Activated T-helper 2 cell treated with anti-CD3 and anti-CD28 coated beads, Interferon-gamma antibody, Interleukin-2, Interleukin-4, amounts not matched to agents 10 μg/mL and 5 μg/mL and 100 μg/mL, durations not matched to agents 14 hours and 24 hours and 36 hours (primary cell): ENCODE measurements around the gene MED12. TPM values are rescaled to one million over a fixed set of nuclear protein-coding genes. Genes with fewer than 3 reads are reported as not detected.
A peak's percentile ranks its signal among the peaks of the same experiment; 100 is the strongest.

ENCODE experiments used
- DNase-seq: peaks from one replicate; pipeline ENCODE4 v3.0.0; 2021; ENCODE audit warnings: low spot score
- H3K27ac Mint-ChIP-seq: one replicate; pipeline ENCODE4 v1.8.0; 2021; ENCODE audit warnings: mixed read lengths
- H3K27me3 Mint-ChIP-seq: one replicate; pipeline ENCODE4 v1.8.0; 2021; ENCODE audit warnings: low read depth, mixed read lengths
- H3K36me3 Mint-ChIP-seq: one replicate; pipeline ENCODE4 v1.8.0; 2021; ENCODE audit warnings: low read depth, mixed read lengths
- H3K4me1 Mint-ChIP-seq: one replicate; pipeline ENCODE4 v1.8.0; 2021; ENCODE audit warnings: low read depth, mixed read lengths
- H3K4me3 Mint-ChIP-seq: one replicate; pipeline ENCODE4 v1.8.0; 2021; ENCODE audit warnings: low read depth, mild to moderate bottlenecking, moderate library complexity, mixed read lengths
- H3K9me3 Mint-ChIP-seq: one replicate; pipeline ENCODE4 v1.8.0; 2021; ENCODE audit warnings: mixed read lengths
- intact Hi-C: fragments of 100-400 bp; cut with micrococcal nuclease; formaldehyde crosslinking; loops from one replicate; pipeline ENCODE4 v1.15.1; 2023
- total RNA-seq: library from RNA; stranded (reverse); gene quantifications from 2 replicates; pipeline ENCODE4 v1.2.3, GENCODE V29; 2022

MED12 gene
- 71.1 and 71.3 TPM in 2 replicates for total RNA-seq

DNA sequence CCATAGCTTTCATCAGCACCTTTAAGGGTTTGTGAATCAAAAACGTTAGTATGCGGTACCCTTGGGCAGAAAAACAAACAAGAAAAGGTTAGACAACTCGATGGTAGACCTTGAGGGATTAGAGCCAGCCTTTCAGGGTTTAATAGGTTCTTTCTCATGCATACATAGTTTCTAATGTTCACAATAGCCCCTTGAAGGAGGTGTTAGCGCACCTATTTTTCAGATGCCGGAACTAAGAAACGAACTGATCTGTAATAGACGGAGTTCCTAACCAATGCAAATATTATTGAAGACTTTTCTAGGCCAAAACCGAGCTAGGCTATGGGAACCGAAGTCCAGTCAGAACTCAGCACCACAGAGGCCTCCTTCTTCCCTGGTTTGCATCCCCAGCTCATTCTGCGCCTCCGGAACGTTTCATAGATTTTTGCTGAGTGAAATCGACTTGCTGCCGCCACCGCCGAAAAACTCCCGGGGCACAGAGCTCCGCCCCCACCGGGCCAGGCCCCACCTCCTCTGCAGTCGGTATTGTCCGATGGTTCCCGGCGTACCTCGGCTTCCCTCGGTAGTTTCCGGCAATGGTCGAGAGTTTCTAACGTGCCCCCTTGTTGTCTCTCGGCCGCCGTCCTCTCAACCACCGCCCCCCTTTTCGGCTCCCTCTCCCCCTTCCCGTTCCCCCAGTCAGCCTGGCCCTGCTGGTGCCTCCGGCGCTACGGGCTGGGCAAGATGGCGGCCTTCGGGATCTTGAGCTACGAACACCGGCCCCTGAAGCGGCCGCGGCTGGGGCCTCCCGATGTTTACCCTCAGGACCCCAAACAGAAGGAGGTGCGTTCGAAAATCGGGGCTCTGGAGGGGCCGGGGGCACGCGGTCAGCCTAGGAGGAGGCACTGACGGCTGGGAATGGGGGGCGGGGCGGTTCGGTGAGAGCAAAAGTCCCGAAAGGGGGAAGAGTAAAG, at the start of gene MED12:
TSS of gene MED12 (plus strand) at position 565 of the 953 bp plus-strand sequence. CDS start at position 724, 159 bp downstream.
- Mint-ChIP-seq H3K9me3 (no peaks in the 10 kb centered on the region), H3K4me3 (peak within 1 kb of the TSS; percentile 80), H3K36me3 (peaks cover 27% of the 10 kb centered on the region), H3K27me3 (no peaks in the 10 kb centered on the region), H3K27ac (peak within 1 kb of the TSS; percentile 83), H3K4me1 (peaks cover 16% of the 10 kb centered on the region)
- intact Hi-C loops: loop anchor here (2.0 to 10.0 kb wide), 2 partner anchors 16 to 246 kb away; partner anchors contain the start of gene TAF1
- DNase-seq: peak; percentile 74

DNA sequence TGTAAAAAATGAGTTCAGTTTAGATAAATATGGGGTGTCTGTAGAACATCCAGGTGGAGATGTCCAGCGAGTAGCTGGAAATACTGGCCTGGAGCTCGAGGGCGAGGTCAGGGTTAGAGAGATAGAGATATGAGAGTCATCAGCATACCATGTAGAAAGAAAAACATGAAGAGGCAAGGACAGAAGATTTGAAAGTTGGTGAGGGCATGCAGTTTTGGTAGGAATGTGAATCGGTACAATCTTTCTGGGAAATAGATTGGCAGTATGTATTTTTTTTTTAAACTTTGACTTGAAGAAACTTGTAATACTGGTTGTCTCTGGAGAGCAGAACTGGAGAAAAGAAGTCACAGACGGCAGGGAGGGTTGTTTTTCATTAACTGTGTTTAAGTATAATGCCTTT, 47.9 kb upstream of the MED12 start:
- H3K27me3 Mint-ChIP-seq: peaks cover 25% of the 10 kb centered on the region
- H3K9me3 Mint-ChIP-seq: no peaks in the 10 kb centered on the region
- no peak overlapping the region for H3K27ac Mint-ChIP-seq
- H3K4me3 Mint-ChIP-seq: no peak overlapping the region
- no peak for DNase-seq
- H3K4me1 Mint-ChIP-seq: peaks cover 9% of the 10 kb centered on the region
- intact Hi-C loops: no loop called here
- peaks cover 9% of the 10 kb centered on the region for H3K36me3 Mint-ChIP-seq

DNA sequence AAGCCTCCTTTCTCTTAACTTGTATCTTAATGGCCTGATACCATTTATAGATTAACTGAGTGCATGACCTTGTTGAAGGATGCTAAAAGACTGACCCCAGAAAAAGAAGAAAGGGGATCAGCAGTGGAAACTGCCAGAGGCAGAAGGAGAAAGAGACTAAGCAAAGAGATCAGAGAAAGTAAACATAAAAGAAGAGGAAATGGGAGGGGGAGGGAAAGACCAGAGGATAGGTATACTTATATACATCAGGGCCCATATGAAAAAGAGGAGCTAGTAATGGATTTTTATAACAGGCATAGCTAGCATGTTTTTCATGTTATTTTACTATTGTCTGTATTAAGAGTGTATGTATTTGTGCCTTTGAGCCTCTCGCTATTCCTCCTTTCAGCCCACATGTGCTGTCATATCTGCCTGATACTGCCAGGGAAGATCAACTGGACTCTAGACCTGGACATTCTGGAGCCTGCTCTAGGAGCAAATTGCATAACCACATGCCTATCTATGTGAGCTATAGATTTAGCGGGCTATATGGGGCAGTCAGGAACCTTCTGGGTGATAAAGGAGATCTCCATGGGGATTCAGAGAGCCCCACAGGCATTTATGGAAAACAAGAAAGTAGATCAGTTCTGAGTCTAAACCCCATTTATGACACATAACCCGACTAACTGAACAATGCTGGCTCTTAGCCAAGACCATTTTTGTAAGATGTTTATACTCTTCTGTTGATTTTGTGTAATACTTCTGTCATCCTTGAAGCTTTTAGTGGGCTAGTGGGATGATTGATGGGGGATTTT, 36.9 kb upstream of the MED12 start:
- Mint-ChIP-seq H3K4me3 (no peak overlapping the region), H3K4me1 (peaks cover 2% of the 10 kb centered on the region), H3K27ac (no peak overlapping the region), H3K27me3 (peaks cover 4% of the 10 kb centered on the region), H3K36me3 (no peaks in the 10 kb centered on the region), H3K9me3 (no peaks in the 10 kb centered on the region)
- no peak for DNase-seq
- intact Hi-C loops: no loop called here

DNA sequence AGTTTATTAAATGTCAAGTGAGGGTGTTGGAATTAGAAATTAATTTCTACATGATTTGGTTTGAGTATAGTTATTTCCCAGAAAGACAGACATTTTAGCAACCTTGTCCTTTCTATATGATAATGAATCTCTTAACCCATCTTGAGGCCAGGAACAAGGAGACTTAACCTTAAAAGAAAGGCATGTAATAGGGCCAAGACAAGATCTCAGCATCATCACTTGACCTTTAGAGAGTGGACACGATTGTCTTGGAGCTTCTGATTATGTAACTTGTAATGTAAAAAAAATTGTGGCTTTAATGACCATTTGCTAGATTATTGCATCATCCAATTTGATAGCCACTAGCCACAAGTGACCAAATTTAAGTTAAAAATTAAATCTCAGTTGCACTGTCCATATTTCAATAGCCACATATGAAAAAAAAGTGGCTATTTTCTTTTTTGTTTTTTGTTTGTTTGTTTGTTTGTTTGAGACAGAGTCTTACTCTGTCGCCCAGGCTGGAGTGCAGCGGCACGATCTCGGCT, 36.2 kb upstream of the MED12 start:
- Mint-ChIP-seq H3K9me3 (no peaks in the 10 kb centered on the region), H3K27ac (no peak overlapping the region), H3K36me3 (no peaks in the 10 kb centered on the region), H3K27me3 (peaks cover 4% of the 10 kb centered on the region), H3K4me1 (peaks cover 2% of the 10 kb centered on the region), H3K4me3 (no peak overlapping the region)
- intact Hi-C loops: no loop called here
- DNase-seq: no peak

DNA sequence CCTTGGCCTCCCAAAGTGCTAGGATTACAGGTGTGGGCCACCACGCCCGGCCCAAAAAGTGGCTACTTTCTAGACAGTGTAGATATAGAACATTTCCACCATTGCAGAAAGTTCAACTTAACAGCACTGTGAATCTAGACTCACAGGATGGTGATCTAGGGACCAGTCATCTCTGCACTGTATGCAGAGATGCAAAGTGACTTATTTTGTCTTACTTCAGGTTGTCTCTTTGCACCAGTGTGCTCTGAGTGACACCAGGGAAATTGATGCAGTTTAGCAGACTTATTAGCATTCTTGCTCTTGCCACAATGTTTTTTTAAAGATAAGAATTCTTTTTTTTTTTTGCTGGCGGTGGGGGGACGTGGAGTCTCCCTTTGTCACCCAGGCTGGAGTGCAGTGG, 35.6 kb upstream of the MED12 start:
- no peaks in the 10 kb centered on the region for H3K9me3 Mint-ChIP-seq
- intact Hi-C loops: no loop called here
- H3K4me3 Mint-ChIP-seq: no peak overlapping the region
- H3K27ac Mint-ChIP-seq: no peak overlapping the region
- no peaks in the 10 kb centered on the region for H3K36me3 Mint-ChIP-seq
- H3K4me1 Mint-ChIP-seq: peaks cover 2% of the 10 kb centered on the region
- peaks cover 4% of the 10 kb centered on the region for H3K27me3 Mint-ChIP-seq
- no peak for DNase-seq

DNA sequence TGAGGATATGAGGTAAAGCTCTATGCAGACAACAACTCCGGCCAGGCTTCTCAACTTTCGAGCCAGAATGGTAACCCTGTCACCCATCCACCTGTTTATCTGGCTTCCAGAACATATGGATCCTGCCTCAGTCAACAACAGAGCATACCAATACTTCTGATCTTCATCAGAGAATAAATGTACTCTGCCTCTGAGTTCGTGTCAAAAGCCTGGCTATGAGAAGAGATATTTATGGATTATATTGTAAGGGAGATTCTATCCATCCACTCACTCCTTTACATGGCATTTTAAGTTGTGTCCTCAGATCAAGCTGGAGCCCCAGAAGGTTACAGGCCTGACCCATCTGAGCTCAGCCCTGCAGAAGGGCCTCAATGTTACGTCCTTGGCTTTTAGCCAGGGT, 32.5 kb upstream of the MED12 start:
- no peak overlapping the region for H3K4me3 Mint-ChIP-seq
- peaks cover 2% of the 10 kb centered on the region for H3K4me1 Mint-ChIP-seq
- H3K27me3 Mint-ChIP-seq: no peaks in the 10 kb centered on the region
- no peaks in the 10 kb centered on the region for H3K36me3 Mint-ChIP-seq
- intact Hi-C loops: no loop called here
- no peak overlapping the region for H3K27ac Mint-ChIP-seq
- no peaks in the 10 kb centered on the region for H3K9me3 Mint-ChIP-seq
- no peak for DNase-seq

DNA sequence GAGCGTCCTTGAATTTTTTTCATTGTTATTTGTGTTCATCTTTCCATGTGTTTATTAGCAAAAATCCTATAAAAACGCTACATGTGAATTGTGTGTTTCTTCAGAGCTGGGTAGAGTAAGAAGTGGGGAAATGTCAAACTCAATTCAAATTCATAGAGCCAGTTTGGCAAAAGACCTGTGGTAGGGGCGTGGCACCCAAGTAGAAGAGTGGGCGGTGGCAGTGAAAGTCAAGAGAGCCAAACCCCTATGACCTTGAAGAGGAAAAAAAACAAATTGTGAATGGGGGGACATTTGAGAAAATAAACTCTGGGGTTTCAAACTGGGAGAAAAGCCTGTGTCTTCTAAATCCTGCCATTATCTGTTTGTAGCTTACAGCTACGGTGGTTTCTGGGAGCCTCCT, 27.1 kb upstream of the MED12 start:
- H3K36me3 Mint-ChIP-seq: no peaks in the 10 kb centered on the region
- H3K27ac Mint-ChIP-seq: no peak overlapping the region
- peaks cover 6% of the 10 kb centered on the region for H3K4me1 Mint-ChIP-seq
- H3K4me3 Mint-ChIP-seq: no peak overlapping the region
- no peak for DNase-seq
- H3K27me3 Mint-ChIP-seq: no peaks in the 10 kb centered on the region
- intact Hi-C loops: no loop called here
- no peaks in the 10 kb centered on the region for H3K9me3 Mint-ChIP-seq

DNA sequence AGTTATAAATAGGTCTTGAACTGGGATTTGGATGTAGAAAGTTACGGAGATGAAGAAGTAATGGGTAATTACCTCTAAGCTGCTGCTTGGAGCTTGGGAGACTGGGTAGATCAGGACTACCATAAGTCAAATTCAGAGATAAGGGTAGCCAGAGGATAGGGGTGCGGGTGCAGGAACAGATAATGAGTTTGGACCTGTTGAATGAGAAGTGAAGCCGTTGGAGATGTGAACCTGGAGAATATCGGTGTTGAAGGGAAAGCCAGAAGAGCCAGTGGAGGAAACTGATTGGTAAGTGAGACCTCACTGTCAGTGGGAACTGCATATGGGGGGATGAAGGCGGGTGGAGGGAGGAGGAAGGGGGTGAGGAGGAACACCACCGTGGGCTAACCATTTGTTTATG, 23.4 kb upstream of the MED12 start:
- no peak for DNase-seq
- Mint-ChIP-seq H3K4me3 (peak overlapping the region; percentile 94), H3K27me3 (no peaks in the 10 kb centered on the region), H3K27ac (peak overlapping the region; percentile 25), H3K4me1 (peaks cover 19% of the 10 kb centered on the region), H3K9me3 (no peaks in the 10 kb centered on the region), H3K36me3 (no peaks in the 10 kb centered on the region)
- intact Hi-C loops: loop anchor here (2.0 to 5.0 kb wide), 2 partner anchors 26 to 87 kb away; partner anchors contain the start of gene SNX12

DNA sequence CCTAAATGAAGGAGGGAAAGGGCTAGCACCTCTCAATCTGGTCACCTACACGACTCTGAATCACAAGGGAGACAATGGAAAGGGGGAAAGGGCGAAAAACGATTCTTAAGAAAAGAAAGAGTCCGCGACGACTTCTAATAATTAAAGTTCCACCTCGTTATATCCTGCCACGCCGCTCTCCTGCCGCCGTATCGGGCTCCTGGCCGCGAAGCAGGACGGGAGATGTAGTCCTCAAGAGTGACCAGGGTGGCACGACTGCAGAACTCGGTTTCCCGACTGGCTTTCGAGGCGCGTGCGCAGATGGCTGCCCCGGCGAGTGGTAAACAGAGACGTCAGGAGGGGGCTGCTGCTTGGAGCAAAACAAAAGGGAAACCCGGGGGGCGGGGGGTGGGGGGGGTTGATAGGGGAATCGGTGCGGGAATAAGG, 22.8 kb upstream of the MED12 start, which contains the start of gene FOXO4:
TSS of gene FOXO4 (plus strand) at position 297 of the 426 bp plus-strand sequence. CDS start 678 bp downstream, outside the sequence.
- DNase-seq: peak; percentile 84
- no peaks in the 10 kb centered on the region for H3K36me3 Mint-ChIP-seq
- H3K4me1 Mint-ChIP-seq: peaks cover 19% of the 10 kb centered on the region
- H3K27ac Mint-ChIP-seq: peak within 1 kb of the TSS; percentile 94
- H3K4me3 Mint-ChIP-seq: peak within 1 kb of the TSS; percentile 94
- no peaks in the 10 kb centered on the region for H3K9me3 Mint-ChIP-seq
- no peaks in the 10 kb centered on the region for H3K27me3 Mint-ChIP-seq
- intact Hi-C loops: loop anchor here (2.0 to 5.0 kb wide), 2 partner anchors 27 to 87 kb away; partner anchors contain the start of gene SNX12

DNA sequence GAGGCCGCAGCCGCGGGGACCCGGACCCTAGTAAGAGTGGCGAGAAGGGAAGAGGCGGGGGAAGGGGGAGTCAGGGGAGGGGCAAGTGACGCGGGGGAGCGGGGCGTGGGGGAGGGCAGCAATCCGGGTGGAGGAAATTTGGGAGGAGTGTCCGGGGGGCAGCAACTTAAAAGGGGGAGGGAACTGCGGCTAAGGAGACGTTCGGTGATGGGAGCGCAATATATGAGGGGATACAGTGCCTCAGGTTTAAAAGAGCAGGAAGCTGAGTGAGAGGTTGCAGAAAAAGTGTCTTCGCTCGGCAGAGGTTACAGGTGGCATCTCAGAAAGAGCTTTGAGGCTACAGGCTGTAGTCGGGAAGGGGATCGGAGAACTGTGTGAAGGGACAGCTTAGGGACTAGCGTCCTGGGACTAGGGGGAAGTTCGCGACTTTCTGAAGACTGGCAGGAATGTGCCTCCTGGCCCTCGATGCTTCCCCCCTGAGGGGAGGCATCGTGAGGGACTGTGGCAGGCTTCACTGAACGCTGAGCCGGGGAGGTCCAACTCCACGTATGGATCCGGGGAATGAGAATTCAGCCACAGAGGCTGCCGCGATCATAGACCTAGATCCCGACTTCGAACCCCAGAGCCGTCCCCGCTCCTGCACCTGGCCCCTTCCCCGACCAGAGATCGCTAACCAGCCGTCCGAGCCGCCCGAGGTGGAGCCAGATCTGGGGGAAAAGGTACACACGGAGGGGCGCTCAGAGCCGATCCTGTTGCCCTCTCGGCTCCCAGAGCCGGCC, 22.2 kb upstream of the MED12 start:
- Mint-ChIP-seq H3K27ac (peak overlapping the region; percentile 77), H3K36me3 (no peaks in the 10 kb centered on the region), H3K4me3 (peak overlapping the region; percentile 94), H3K27me3 (no peaks in the 10 kb centered on the region), H3K9me3 (no peaks in the 10 kb centered on the region), H3K4me1 (peaks cover 19% of the 10 kb centered on the region)
- intact Hi-C loops: loop anchor here (1.0 to 5.0 kb wide), 3 partner anchors 15 to 86 kb away; partner anchors contain the start of genes IL2RG and SNX12
- no peak for DNase-seq

DNA sequence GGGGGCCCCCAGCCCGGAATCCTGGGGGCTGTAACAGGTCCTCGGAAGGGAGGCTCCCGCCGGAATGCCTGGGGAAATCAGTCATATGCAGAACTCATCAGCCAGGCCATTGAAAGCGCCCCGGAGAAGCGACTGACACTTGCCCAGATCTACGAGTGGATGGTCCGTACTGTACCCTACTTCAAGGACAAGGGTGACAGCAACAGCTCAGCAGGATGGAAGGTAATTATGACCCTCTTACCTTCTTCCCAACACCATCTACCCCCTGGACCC, 21.7 kb upstream of the MED12 start:
- H3K4me1 Mint-ChIP-seq: peaks cover 22% of the 10 kb centered on the region
- no peaks in the 10 kb centered on the region for H3K27me3 Mint-ChIP-seq
- H3K4me3 Mint-ChIP-seq: peak overlapping the region; percentile 94
- H3K36me3 Mint-ChIP-seq: peaks cover 3% of the 10 kb centered on the region
- H3K27ac Mint-ChIP-seq: no peak overlapping the region
- H3K9me3 Mint-ChIP-seq: no peaks in the 10 kb centered on the region
- intact Hi-C loops: loop anchor here (1.0 to 5.0 kb wide), 2 partner anchors 15 to 86 kb away; partner anchors contain the start of gene IL2RG
- DNase-seq: no peak

DNA sequence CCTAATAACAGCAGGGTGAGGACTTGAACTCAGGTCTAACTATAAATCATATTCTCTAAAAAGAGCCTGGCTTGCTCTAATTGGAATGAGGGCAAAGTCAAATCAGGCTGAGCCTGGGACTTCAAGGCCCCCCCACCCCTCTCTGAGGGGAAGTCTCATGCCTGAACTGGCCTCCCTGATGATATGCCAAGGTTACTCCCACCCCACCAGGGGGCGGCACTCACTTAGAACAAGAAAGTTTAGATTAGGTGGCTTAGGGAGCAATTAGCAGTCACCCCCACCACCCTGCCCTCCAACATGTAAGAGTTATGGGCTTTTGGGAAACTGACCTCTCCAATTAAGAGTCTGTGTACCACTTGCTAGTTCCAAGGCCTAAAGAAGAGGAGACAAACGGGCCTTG, 20.1 kb upstream of the MED12 start:
- Mint-ChIP-seq H3K9me3 (no peaks in the 10 kb centered on the region), H3K27me3 (no peaks in the 10 kb centered on the region), H3K4me1 (peaks cover 33% of the 10 kb centered on the region), H3K27ac (no peak overlapping the region), H3K4me3 (no peak overlapping the region), H3K36me3 (peaks cover 3% of the 10 kb centered on the region)
- peak; percentile 59 for DNase-seq
- intact Hi-C loops: loop anchor here (1.0 to 5.0 kb wide), 2 partner anchors 31 to 84 kb away; no protein-coding TSS in a partner anchor
